ENCODE results near the gene PSTPIP2.

Gene PSTPIP2

GRCh38 chr18:45991788-45992187, 80.3 kb downstream of the PSTPIP2 start:
- H3K79me1 ChIP-seq (ENCODE audit: low read length): no peaks in the 10 kb centered on the region
- no peak overlapping the region for H3K4me3 ChIP-seq (ENCODE audit: low read depth, low read length)
- H3K79me2 ChIP-seq (ENCODE audit: control insufficient read depth, insufficient read depth, low read length, poor library complexity): no peaks in the 10 kb centered on the region

GRCh38 chr18:45984546-45985235, 87.4 kb downstream of the PSTPIP2 start:
- no peak overlapping the region for H4K8ac ChIP-seq (ENCODE audit: low read depth, low read length)
- H3K4ac ChIP-seq (ENCODE audit: low read depth, low read length): no peak overlapping the region
- no peak overlapping the region for H2AFZ ChIP-seq (ENCODE audit: insufficient read depth, low read length, poor library complexity)
- H2BK120ac ChIP-seq (ENCODE audit: insufficient read depth, low read length, poor library complexity): no peak overlapping the region
- DNase-seq: no peak
- no peak overlapping the region for H3K14ac ChIP-seq (ENCODE audit: low read length)
- no peak overlapping the region for H4K12ac ChIP-seq (ENCODE audit: low read depth, low read length)
- H3K4me3 ChIP-seq (ENCODE audit: low read depth, low read length): no peak overlapping the region
- H3K27me3 ChIP-seq (ENCODE audit: insufficient read depth, low read length): no peaks in the 10 kb centered on the region
- H3K4me1 ChIP-seq (ENCODE audit: control insufficient read depth in 1 of 2, insufficient read depth in 2 of 2, low read length in 2 of 2): peaks cover 3 to 5% of the 10 kb centered on the region in 2 experiments
- H3K9me3 ChIP-seq (ENCODE audit: insufficient read depth, low read depth, low read length): no peaks in the 10 kb centered on the region
- H3K23ac ChIP-seq (ENCODE audit: low read length): no peak overlapping the region
- H3K79me1 ChIP-seq (ENCODE audit: low read length): no peaks in the 10 kb centered on the region
- H2AK5ac ChIP-seq (ENCODE audit: low read length): no peak overlapping the region
- H2BK12ac ChIP-seq (ENCODE audit: low read length): no peak overlapping the region
- no peak overlapping the region for H4K91ac ChIP-seq (ENCODE audit: low read depth, low read length)
- no CpG with 5 or more reads among the region's 4 CpGs for WGBS (ENCODE audit: extremely low coverage, insufficient coverage, insufficient read length)
- no peaks in the 10 kb centered on the region for H3K79me2 ChIP-seq (ENCODE audit: control insufficient read depth, insufficient read depth, low read length, poor library complexity)
- no peak overlapping the region for H3K18ac ChIP-seq (ENCODE audit: low read length)
- no peak overlapping the region for H3K9ac ChIP-seq (ENCODE audit: low read length)
- peaks cover 16 to 21% of the 10 kb centered on the region in 2 experiments for H3K36me3 ChIP-seq (ENCODE audit: control insufficient read depth in 1 of 2, insufficient read depth in 2 of 2, low read length in 2 of 2)
- no peak overlapping the region for H2BK5ac ChIP-seq (ENCODE audit: low read depth, low read length, poor library complexity)
- H3K27ac ChIP-seq (ENCODE audit: low read depth, low read length): no peak overlapping the region
- no peak overlapping the region for H3K4me2 ChIP-seq (ENCODE audit: low read length)

More at GRCh38 chr18:45991788-45992187, 80.3 kb downstream of the PSTPIP2 start:
- Histone ChIP-seq H2AK5ac (ENCODE audit: low read length) (no peak overlapping the region), H4K8ac (ENCODE audit: low read depth, low read length) (no peak overlapping the region), H3K18ac (ENCODE audit: low read length) (no peak overlapping the region), H3K23ac (ENCODE audit: low read length) (no peak overlapping the region), H3K27ac (ENCODE audit: low read depth, low read length) (no peak overlapping the region), H3K27me3 (ENCODE audit: insufficient read depth, low read length) (no peaks in the 10 kb centered on the region), H2BK120ac (ENCODE audit: insufficient read depth, low read length, poor library complexity) (no peak overlapping the region), H3K36me3 (ENCODE audit: control insufficient read depth in 1 of 2, insufficient read depth in 2 of 2, low read length in 2 of 2) (peaks cover 22 to 37% of the 10 kb centered on the region in 2 experiments), H3K14ac (ENCODE audit: low read length) (no peak overlapping the region), H3K9me3 (ENCODE audit: insufficient read depth, low read depth, low read length) (no peaks in the 10 kb centered on the region), H2AFZ (ENCODE audit: insufficient read depth, low read length, poor library complexity) (no peak overlapping the region), H2BK12ac (ENCODE audit: low read length) (no peak overlapping the region), H2BK5ac (ENCODE audit: low read depth, low read length, poor library complexity) (no peak overlapping the region), H3K9ac (ENCODE audit: low read length) (no peak overlapping the region), H3K4ac (ENCODE audit: low read depth, low read length) (no peak overlapping the region), H4K12ac (ENCODE audit: low read depth, low read length) (no peak overlapping the region), H4K91ac (ENCODE audit: low read depth, low read length) (no peak overlapping the region), H3K4me1 (ENCODE audit: control insufficient read depth in 1 of 2, insufficient read depth in 2 of 2, low read length in 2 of 2) (no peaks in the 10 kb centered on the region), H3K4me2 (ENCODE audit: low read length) (no peak overlapping the region)
- no CpG with 5 or more reads among the region's 3 CpGs for WGBS (ENCODE audit: extremely low coverage, insufficient coverage, insufficient read length)
- DNase-seq: no peak

GRCh38 chr18:45981821-45982220, 90.2 kb downstream of the PSTPIP2 start:
- Histone ChIP-seq H3K79me2 (ENCODE audit: control insufficient read depth, insufficient read depth, low read length, poor library complexity) (no peaks in the 10 kb centered on the region), H3K9ac (ENCODE audit: low read length) (no peak overlapping the region)
- WGBS (ENCODE audit: extremely low coverage, insufficient coverage, insufficient read length): no CpG with 5 or more reads among the region's 2 CpGs

DNA sequence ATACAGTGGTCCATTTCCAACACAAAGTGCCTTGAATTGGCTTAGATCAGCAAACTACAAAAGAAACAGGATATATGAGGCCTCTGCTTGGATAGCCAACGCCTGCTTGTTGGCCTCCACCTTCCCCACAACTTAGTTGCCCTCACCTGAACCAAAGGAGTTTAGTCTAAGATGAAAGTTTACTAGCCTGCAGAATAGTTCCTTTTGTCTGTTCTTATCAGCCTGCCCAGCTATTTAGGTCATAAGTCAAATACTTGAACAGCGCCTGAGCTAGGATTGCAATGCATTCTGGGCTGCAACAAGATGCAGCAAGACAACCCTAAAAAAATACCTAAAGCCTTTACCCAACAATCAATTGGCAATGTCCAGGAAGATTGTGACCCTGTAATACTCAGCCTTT, 91.8 kb downstream of the PSTPIP2 start:
- Histone ChIP-seq H3K79me1 (ENCODE audit: low read length) (no peaks in the 10 kb centered on the region), H4K8ac (ENCODE audit: low read depth, low read length) (no peak overlapping the region), H3K4me2 (ENCODE audit: low read length) (no peak overlapping the region), H2BK120ac (ENCODE audit: insufficient read depth, low read length, poor library complexity) (no peak overlapping the region), H2AFZ (ENCODE audit: insufficient read depth, low read length, poor library complexity) (no peak overlapping the region), H3K4me1 (ENCODE audit: control insufficient read depth in 1 of 2, insufficient read depth in 2 of 2, low read length in 2 of 2) (peaks cover 4 to 5% of the 10 kb centered on the region in 2 experiments), H3K18ac (ENCODE audit: low read length) (no peak overlapping the region), H4K12ac (ENCODE audit: low read depth, low read length) (no peak overlapping the region), H4K91ac (ENCODE audit: low read depth, low read length) (no peak overlapping the region), H2BK5ac (ENCODE audit: low read depth, low read length, poor library complexity) (no peak overlapping the region), H3K4ac (ENCODE audit: low read depth, low read length) (no peak overlapping the region), H3K9me3 (ENCODE audit: insufficient read depth, low read depth, low read length) (no peaks in the 10 kb centered on the region), H3K27ac (ENCODE audit: low read depth, low read length) (no peak overlapping the region), H3K27me3 (ENCODE audit: insufficient read depth, low read length) (no peaks in the 10 kb centered on the region), H2AK5ac (ENCODE audit: low read length) (no peak overlapping the region), H3K36me3 (ENCODE audit: control insufficient read depth in 1 of 2, insufficient read depth in 2 of 2, low read length in 2 of 2) (peaks cover 4% of the 10 kb centered on the region in 2 experiments), H3K4me3 (ENCODE audit: low read depth, low read length) (no peak overlapping the region), H3K79me2 (ENCODE audit: control insufficient read depth, insufficient read depth, low read length, poor library complexity) (no peaks in the 10 kb centered on the region), H3K9ac (ENCODE audit: low read length) (no peak overlapping the region), H3K23ac (ENCODE audit: low read length) (no peak overlapping the region), H3K14ac (ENCODE audit: low read length) (no peak overlapping the region), H2BK12ac (ENCODE audit: low read length) (no peak overlapping the region)
- peak; percentile 24 to 61 for DNase-seq
- WGBS (ENCODE audit: extremely low coverage, insufficient coverage, insufficient read length): no CpG with 5 or more reads among the region's 2 CpGs

More at GRCh38 chr18:45981821-45982220, 90.2 kb downstream of the PSTPIP2 start:
- no peak overlapping the region for H3K14ac ChIP-seq (ENCODE audit: low read length)
- no peaks in the 10 kb centered on the region for H3K79me1 ChIP-seq (ENCODE audit: low read length)
- H3K23ac ChIP-seq (ENCODE audit: low read length): no peak overlapping the region
- no peak overlapping the region for H3K18ac ChIP-seq (ENCODE audit: low read length)
- no peak overlapping the region for H2BK12ac ChIP-seq (ENCODE audit: low read length)
- H3K4me3 ChIP-seq (ENCODE audit: low read depth, low read length): no peak overlapping the region
- no peak overlapping the region for H2BK5ac ChIP-seq (ENCODE audit: low read depth, low read length, poor library complexity)
- peaks cover 4 to 5% of the 10 kb centered on the region in 2 experiments for H3K4me1 ChIP-seq (ENCODE audit: control insufficient read depth in 1 of 2, insufficient read depth in 2 of 2, low read length in 2 of 2)
- no peak overlapping the region for H2AFZ ChIP-seq (ENCODE audit: insufficient read depth, low read length, poor library complexity)
- no peak for DNase-seq
- no peak overlapping the region for H2BK120ac ChIP-seq (ENCODE audit: insufficient read depth, low read length, poor library complexity)
- peaks cover 6% of the 10 kb centered on the region in 2 experiments for H3K36me3 ChIP-seq (ENCODE audit: control insufficient read depth in 1 of 2, insufficient read depth in 2 of 2, low read length in 2 of 2)
- no peak overlapping the region for H2AK5ac ChIP-seq (ENCODE audit: low read length)
- no peak overlapping the region for H4K8ac ChIP-seq (ENCODE audit: low read depth, low read length)
- H4K91ac ChIP-seq (ENCODE audit: low read depth, low read length): no peak overlapping the region
- no peak overlapping the region for H3K27ac ChIP-seq (ENCODE audit: low read depth, low read length)
- H4K12ac ChIP-seq (ENCODE audit: low read depth, low read length): no peak overlapping the region
- H3K27me3 ChIP-seq (ENCODE audit: insufficient read depth, low read length): no peaks in the 10 kb centered on the region
- H3K9me3 ChIP-seq (ENCODE audit: insufficient read depth, low read depth, low read length): no peaks in the 10 kb centered on the region
- H3K4me2 ChIP-seq (ENCODE audit: low read length): no peak overlapping the region
- no peak overlapping the region for H3K4ac ChIP-seq (ENCODE audit: low read depth, low read length)
